GM18951 (cell line): Measurements from ENCODE around the gene PRKN.

ENCODE experiments used
- POLR2A ChIP-seq: IDR thresholded peaks from 4 replicates; pipeline ENCODE4 v1.6.1; 2011; ENCODE audit warnings: mild to moderate bottlenecking; ENCODE audit not compliant: insufficient read length, insufficient read depth; ENCODE audit errors: extremely low read depth
- in situ Hi-C: fragments of 300-500 bp; cut with MboI; formaldehyde crosslinking; loops from one replicate; pipeline ENCODE4 v1.12.0; 2022; ENCODE audit warnings: low sequenced_read_pairs, mixed read lengths, inconsistent platforms; ENCODE audit not compliant: unreplicated experiment

Gene PRKN

GRCh38 chr6:161401587-161402309 lies 1325.8 kb downstream of the PRKN start:
- no peak for TF ChIP-seq POLR2A
- in situ Hi-C loops: loop anchor here (25.0 kb wide), 1 partner anchor 311 kb away; no protein-coding TSS in a partner anchor

DNA sequence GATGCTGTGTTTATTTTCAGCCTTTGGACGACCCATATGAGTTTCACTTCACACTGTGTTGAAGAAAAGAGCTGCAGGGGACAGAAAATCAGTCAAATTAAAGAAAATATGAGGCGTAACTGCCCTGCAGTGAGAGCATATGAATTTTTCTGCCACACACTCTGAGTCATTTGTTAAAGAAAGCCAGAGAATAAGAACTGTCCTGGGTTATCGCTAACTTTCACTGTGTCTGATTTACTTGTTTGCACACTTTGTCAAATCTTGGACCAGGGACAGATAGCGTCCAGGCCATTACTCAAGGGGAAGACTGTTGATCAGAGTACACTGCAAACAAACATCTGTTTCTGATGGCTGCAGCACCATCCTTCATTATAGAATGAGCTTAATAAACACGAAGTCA lies 1326.9 kb downstream of the PRKN start:
- no peak for TF ChIP-seq POLR2A
- in situ Hi-C loops: loop anchor here (25.0 kb wide), 1 partner anchor 312 kb away; no protein-coding TSS in a partner anchor

- no peak for TF ChIP-seq POLR2A
- in situ Hi-C loops: no loop called here
Observed at GRCh38 chr6:161396539-161396938, 1331.0 kb downstream of the PRKN start.

- in situ Hi-C loops: no loop called here
Observed at GRCh38 chr6:161395716-161396231, 1331.8 kb downstream of the PRKN start.

DNA sequence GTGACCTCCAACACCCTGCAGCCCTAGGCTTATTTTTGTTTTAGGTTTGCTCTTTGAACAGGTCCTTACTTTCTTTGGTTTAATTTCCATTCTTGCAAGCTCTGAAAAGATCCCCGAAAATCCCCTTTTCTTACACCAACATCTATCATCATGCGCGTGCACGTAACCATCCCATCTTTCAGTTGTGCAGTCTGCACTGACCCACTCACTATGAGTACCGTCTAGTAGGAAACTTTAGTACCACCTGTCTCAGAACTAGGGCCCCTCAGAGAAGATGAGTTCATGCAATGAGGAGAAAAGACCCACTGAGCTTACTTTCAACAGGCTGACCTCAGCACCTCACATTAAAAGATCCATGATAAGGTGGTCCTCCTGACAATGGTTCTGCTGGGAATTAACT lies 1333.1 kb downstream of the PRKN start:
- no peak for TF ChIP-seq POLR2A
- in situ Hi-C loops: no loop called here

More at GRCh38 chr6:161395716-161396231, 1331.8 kb downstream of the PRKN start:
- no peak for TF ChIP-seq POLR2A

GRCh38 chr6:161393839-161394364 lies 1333.7 kb downstream of the PRKN start:
- in situ Hi-C loops: no loop called here
- no peak for TF ChIP-seq POLR2A

DNA sequence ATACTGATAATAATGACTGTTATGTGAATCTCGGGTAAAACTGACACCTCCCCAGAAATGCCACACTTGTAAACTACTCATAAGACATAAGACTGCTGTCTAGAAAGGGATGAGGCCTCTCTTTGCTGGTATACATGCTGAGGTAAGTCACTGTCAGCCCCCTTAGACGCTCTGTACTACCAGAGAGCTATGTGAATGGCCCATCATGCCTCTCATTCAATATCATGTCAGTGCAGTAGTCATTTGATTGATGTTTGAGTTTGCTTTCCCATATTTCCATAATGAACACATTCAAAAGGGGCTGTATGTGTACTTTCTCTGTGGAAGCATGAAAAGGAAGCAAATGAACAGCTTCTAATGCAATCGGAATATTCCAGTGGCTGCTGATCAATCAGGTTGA lies 1334.3 kb downstream of the PRKN start:
- in situ Hi-C loops: no loop called here
- TF ChIP-seq POLR2A: no peak

DNA sequence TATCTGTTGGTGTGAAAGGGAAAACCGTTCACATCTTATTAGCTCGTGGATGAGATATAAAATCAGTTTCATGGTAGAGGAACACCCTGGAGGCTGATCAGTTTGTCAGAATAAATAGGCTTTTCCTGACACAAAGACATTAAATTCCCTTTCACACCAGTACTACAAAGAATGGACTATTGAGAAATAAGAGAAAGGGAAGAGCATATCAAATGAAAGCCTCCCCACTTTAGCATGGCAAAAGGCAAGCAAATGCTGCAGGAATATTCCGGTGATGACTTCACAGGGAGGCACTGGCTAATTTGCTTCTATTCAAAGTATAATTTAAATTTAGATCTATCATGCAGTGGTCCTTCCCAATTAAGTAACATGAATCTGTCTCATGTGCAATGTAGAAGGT lies 1337.8 kb downstream of the PRKN start:
- TF ChIP-seq POLR2A: no peak
- in situ Hi-C loops: no loop called here

DNA sequence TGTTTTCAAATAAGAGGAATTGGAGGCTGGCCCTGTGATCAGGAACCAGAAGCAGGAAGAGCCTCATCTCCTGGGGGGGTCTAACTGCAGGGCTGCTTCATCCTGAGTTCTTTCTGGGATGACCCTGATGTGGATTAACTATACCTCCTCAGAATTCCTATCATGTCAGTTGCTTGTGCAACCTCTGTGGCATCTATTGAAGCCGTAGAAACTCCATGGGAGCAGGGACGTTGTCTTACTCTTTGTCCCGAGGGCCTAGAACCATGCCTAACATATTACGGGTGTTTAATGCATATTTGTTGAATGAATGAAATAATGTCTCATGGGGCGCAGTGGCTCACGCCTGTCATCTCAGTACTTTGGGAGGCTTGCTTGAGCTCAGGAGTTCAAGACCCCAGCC lies 1343.6 kb downstream of the PRKN start:
- in situ Hi-C loops: no loop called here
- TF ChIP-seq POLR2A: no peak

GRCh38 chr6:161379834-161380582 lies 1347.6 kb downstream of the PRKN start:
- in situ Hi-C loops: loop anchor here (10.0 kb wide), 2 partner anchors 445 to 635 kb away; no protein-coding TSS in a partner anchor
- TF ChIP-seq POLR2A: no peak

GRCh38 chr6:161378115-161378514 lies 1349.5 kb downstream of the PRKN start:
- in situ Hi-C loops: loop anchor here (10.0 kb wide), 2 partner anchors 443 to 633 kb away; no protein-coding TSS in a partner anchor

GRCh38 chr6:161377116-161377515 lies 1350.5 kb downstream of the PRKN start:
- TF ChIP-seq POLR2A: no peak
- in situ Hi-C loops: loop anchor here (10.0 kb wide), 2 partner anchors 442 to 632 kb away; no protein-coding TSS in a partner anchor

More at GRCh38 chr6:161378115-161378514, 1349.5 kb downstream of the PRKN start:
- TF ChIP-seq POLR2A: no peak

DNA sequence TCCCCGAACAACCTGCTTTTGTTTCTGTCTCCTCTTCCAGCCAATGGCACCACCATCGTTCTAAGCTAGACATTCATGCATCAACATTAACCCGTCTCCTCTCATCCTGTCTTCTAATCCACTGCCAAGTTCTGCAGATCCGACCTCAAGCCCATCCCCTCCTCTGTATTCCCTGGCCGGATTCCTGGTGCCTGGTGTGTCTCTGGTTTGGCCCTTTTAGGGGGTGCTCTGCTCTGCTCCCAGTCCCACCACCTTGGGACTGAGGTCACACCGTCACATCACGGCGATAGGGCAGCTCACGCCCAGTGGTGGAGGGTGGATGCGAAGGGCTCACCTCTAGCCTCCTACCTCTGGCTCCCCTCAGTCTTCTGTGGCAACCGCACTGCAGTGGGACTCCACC lies 1351.2 kb downstream of the PRKN start:
- TF ChIP-seq POLR2A: no peak
- in situ Hi-C loops: loop anchor here (10.0 kb wide), 2 partner anchors 442 to 632 kb away; no protein-coding TSS in a partner anchor
